ENCODE measurements around the gene FXYD7. TPM values are rescaled to one million over a fixed set of nuclear protein-coding genes. Genes with fewer than 3 reads are reported as not detected.

The FXYD7 gene
- total and polyA plus RNA-seq, 2 of the 13 experiments (the other 11 are each of a cell fraction or from before 2014, with no cell fraction given): 0.55 TPM; not detected in 1

DNA sequence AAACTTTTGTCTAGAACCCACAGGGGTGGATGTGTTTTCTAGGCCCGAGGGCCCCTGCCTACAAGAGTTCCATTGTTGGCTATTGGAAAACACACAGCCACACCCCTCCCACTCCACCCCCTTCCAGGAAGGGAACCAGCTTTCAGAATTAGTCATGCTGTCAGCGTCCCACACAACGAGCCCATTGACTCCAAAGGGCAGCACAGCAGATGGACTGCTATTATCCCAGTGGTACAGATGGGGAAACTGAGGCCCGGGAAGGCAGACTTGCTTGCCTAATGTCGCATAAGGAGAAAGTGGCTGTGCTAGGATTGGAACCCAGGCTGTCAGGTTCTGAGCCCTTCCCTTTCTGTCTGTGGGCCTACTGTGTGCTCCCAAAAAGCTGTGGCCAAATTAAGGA lies 35.5 kb upstream of the FXYD7 start (continued):
- TF ChIP-seq RERE (CRISPR knock-in tag; IDR thresholded peaks at IDR 0.05; ENCODE audit: low read depth) (no peak), SOX5 (CRISPR knock-in tag; IDR thresholded peaks at IDR 0.05; ENCODE audit: borderline replicate concordance) (peak; percentile 87; the same call in 1 of the 2 replicates), THAP11 (CRISPR knock-in tag; IDR thresholded peaks at IDR 0.05) (0 out of 2 replicates have a peak, but pooled peaks have one; percentile 26), NR2F6 (IDR thresholded peaks at IDR 0.05) (no peak), NR2F6 (CRISPR knock-in tag; IDR thresholded peaks at IDR 0.05) (peak; percentile 63; the same call in 1 of the 2 replicates), THRA (CRISPR knock-in tag; IDR thresholded peaks at IDR 0.05; ENCODE audit: borderline replicate concordance) (peak; percentile 45; the same call in 1 of the 2 replicates), DMAP1 (CRISPR knock-in tag; IDR thresholded peaks at IDR 0.05) (no peak), CHD4 (IDR thresholded peaks at IDR 0.05; ENCODE audit: borderline replicate concordance, low read length) (peak; percentile 47; the same call in 1 of the 2 replicates), ELF1 (CRISPR knock-in tag; IDR thresholded peaks at IDR 0.05) (peak; percentile 49; the same call in 1 of the 2 replicates), RCOR2 (CRISPR knock-in tag; IDR thresholded peaks at IDR 0.05) (peak; percentile 65; the same call in 1 of the 2 replicates), RXRA (CRISPR knock-in tag; IDR thresholded peaks at IDR 0.05) (peak; percentile 45; the same call in 1 of the 2 replicates), MEIS2 (CRISPR knock-in tag; IDR thresholded peaks at IDR 0.05) (peak; percentile 34; the same call in 1 of the 2 replicates), SALL1 (CRISPR knock-in tag; IDR thresholded peaks at IDR 0.05) (peak; percentile 37; the same call in 1 of the 2 replicates), SOX13 (IDR thresholded peaks at IDR 0.05) (no peak), SOX13 (CRISPR knock-in tag; conservative IDR thresholded peaks at IDR 0.05 in 1 of 2, IDR thresholded peaks at IDR 0.05 in 1 of 2) (peak in 1 of 2 experiments; percentile 88; a peak in 2 of 4 replicates)
- TF ChIP-seq, protein P1, sequence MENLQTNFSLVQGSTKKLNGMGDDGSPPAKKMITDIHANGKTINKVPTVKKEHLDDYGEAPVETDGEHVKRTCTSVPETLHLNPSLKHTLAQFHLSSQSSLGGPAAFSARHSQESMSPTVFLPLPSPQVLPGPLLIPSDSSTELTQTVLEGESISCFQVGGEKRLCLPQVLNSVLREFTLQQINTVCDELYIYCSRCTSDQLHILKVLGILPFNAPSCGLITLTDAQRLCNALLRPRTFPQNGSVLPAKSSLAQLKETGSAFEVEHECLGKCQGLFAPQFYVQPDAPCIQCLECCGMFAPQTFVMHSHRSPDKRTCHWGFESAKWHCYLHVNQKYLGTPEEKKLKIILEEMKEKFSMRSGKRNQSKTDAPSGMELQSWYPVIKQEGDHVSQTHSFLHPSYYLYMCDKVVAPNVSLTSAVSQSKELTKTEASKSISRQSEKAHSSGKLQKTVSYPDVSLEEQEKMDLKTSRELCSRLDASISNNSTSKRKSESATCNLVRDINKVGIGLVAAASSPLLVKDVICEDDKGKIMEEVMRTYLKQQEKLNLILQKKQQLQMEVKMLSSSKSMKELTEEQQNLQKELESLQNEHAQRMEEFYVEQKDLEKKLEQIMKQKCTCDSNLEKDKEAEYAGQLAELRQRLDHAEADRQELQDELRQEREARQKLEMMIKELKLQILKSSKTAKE (CRISPR knock-in tag; IDR thresholded peaks at IDR 0.05; ENCODE audit: borderline replicate concordance): no peak
- TF ChIP-seq, protein P2, sequence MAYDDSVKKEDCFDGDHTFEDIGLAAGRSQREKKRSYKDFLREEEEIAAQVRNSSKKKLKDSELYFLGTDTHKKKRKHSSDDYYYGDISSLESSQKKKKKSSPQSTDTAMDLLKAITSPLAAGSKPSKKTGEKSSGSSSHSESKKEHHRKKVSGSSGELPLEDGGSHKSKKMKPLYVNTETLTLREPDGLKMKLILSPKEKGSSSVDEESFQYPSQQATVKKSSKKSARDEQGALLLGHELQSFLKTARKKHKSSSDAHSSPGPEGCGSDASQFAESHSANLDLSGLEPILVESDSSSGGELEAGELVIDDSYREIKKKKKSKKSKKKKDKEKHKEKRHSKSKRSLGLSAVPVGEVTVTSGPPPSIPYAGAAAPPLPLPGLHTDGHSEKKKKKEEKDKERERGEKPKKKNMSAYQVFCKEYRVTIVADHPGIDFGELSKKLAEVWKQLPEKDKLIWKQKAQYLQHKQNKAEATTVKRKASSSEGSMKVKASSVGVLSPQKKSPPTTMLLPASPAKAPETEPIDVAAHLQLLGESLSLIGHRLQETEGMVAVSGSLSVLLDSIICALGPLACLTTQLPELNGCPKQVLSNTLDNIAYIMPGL (CRISPR knock-in tag; IDR thresholded peaks at IDR 0.05; ENCODE audit: borderline replicate concordance in 1 of 2, low read depth in 1 of 2): peak in 1 of 2 experiments; percentile 48; a peak in 1 of 4 replicates

All from HepG2 (cell line).